ENCODE data around the gene IL11. TPM values are rescaled to one million over a fixed set of nuclear protein-coding genes. Genes with fewer than 3 reads are reported as not detected.

Gene IL11
- polyA plus RNA-seq, 1 donor, result 0.66 TPM

DNA sequence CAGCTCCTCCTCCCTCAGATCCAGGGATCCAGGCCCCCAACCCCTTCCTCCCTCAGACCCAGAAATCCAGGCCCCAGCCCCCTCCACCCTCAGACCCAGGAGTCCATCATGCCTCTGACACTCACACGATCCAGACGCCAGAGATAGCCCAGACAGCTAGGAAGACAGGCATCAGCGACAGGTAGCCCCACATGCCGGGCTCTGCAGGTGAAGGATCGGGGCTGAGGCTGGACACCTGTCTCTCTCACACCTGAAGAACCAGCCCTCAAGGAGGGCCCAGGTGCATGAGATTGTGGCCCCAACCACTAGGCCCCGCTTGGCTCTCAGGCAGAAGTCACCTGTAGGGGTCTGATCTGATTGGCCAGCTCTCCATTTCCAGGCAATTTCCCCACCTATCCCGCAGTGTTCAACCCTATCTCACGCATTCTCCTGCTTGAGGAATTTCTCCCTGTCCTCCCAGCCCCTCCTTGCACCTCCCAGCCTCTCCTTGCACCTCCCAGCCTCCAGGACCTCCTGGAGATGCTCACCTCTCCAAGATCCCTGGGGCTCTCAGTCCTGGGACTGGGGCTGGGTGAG is 49.3 kb downstream of the IL11 start:
- no peak for DNase-seq
- H3K27ac ChIP-seq (ENCODE audit: low read length), result peak overlapping the region; percentile 89
- WGBS (ENCODE audit: insufficient coverage, low lambda C conversion rate), result 60% methylated on average over 1 of the region's 8 CpGs
- no peaks in the 10 kb centered on the region for H3K27me3 ChIP-seq (ENCODE audit: control insufficient read depth, insufficient read depth, low read length)
- peaks cover 31% of the 10 kb centered on the region for H3K4me1 ChIP-seq (ENCODE audit: control insufficient read depth, insufficient read depth, low read length)
- H3K4me3 ChIP-seq (ENCODE audit: low read length), result peak overlapping the region; percentile 54
- H3K36me3 ChIP-seq (ENCODE audit: control insufficient read depth, insufficient read depth, low read length), result peaks cover 15% of the 10 kb centered on the region
- H3K9me3 ChIP-seq (ENCODE audit: control insufficient read depth, low read depth, low read length), result peaks cover 9% of the 10 kb centered on the region

DNA sequence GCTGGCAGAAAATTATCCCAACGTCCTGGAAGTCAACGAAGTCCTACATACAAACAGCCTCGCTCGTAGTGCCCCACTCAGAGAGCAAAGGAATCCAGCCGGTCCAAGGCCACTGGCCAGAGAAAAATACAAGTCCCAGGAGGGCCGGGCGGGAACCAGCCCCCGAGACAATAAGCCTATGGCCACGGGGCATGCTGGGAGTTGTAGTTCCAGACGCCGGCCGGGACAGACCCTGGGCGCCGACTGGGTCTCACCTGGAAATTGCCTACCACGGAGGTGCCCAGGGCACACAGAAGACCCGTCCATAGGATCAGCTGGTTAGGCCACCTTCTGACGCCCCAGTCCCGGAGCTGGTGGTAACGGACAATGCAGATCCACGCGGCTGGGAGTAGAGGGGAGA is 50.5 kb downstream of the IL11 start:
- Histone ChIP-seq H3K36me3 (ENCODE audit: control insufficient read depth, insufficient read depth, low read length) (peaks cover 19% of the 10 kb centered on the region), H3K27me3 (ENCODE audit: control insufficient read depth, insufficient read depth, low read length) (no peaks in the 10 kb centered on the region), H3K4me3 (ENCODE audit: low read length) (peak overlapping the region; percentile 54), H3K4me1 (ENCODE audit: control insufficient read depth, insufficient read depth, low read length) (peaks cover 31% of the 10 kb centered on the region), H3K27ac (ENCODE audit: low read length) (no peak overlapping the region), H3K9me3 (ENCODE audit: control insufficient read depth, low read depth, low read length) (peaks cover 9% of the 10 kb centered on the region)
- no CpG with 5 or more reads among the region's 21 CpGs for WGBS (ENCODE audit: insufficient coverage, low lambda C conversion rate)
- peak; percentile 36 to 43 for DNase-seq

DNA sequence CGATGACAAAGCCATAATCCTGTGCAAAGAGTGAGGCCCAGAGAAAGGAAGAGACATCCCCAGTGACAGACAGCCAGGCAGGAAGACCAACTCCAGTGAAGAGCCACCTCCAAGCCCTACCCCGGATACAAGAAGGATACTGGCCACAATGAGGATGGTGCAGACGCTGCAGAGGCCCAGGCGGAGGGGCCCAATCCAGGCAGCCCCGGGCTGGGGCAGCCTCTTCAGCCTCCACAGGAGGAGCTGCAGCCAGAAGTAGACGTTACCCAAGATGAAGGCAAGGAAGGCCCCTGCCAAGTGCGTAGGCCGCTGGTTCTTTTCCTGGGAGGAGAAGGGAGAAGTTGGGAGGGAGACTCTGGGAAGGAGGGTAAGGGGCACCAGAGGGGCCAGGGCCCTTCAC is 53.6 kb downstream of the IL11 start:
- Histone ChIP-seq H3K4me3 (ENCODE audit: low read length) (no peak overlapping the region), H3K27me3 (ENCODE audit: control insufficient read depth, insufficient read depth, low read length) (no peaks in the 10 kb centered on the region)
- WGBS (ENCODE audit: insufficient coverage, low lambda C conversion rate), result no CpG with 5 or more reads among the region's 8 CpGs

DNA sequence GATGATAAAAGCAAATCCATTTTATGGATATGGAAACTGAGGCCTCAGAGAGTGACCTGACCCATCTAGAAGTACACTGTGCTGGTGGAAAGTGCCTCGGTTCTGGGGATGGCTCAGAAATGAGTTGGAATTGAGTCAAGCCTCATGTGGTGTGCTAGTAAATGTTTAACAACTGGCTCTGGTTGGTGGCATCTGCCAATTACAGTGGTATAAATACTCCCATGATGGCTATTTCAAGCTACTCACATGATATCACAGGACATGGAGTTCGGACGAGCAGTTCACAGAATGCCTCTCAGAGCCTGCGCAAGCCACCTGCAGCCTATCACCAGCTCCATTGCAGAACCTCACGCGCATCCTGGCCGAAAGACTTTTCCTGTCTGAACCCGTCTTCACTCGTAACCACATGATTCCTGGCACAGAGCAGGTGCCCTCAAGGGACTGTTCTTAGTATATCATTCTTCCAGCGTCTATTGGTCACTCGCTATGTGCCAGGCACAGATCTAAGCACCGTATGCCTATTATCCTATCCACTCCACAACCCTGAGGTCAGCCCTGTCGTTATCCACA is 54.2 kb downstream of the IL11 start:
- H3K4me3 ChIP-seq (ENCODE audit: low read length), result no peak overlapping the region
- H3K4me1 ChIP-seq (ENCODE audit: control insufficient read depth, insufficient read depth, low read length), result peaks cover 14% of the 10 kb centered on the region
- 75% methylated on average over 4 of the region's 13 CpGs for WGBS (ENCODE audit: insufficient coverage, low lambda C conversion rate)
- no peak for DNase-seq
- no peak overlapping the region for H3K27ac ChIP-seq (ENCODE audit: low read length)
- H3K27me3 ChIP-seq (ENCODE audit: control insufficient read depth, insufficient read depth, low read length), result no peaks in the 10 kb centered on the region
- H3K9me3 ChIP-seq (ENCODE audit: control insufficient read depth, low read depth, low read length), result peaks cover 7% of the 10 kb centered on the region
- peaks cover 33% of the 10 kb centered on the region for H3K36me3 ChIP-seq (ENCODE audit: control insufficient read depth, insufficient read depth, low read length)

More for the DNA sequence above, 53.6 kb downstream of the IL11 start:
- peaks cover 33% of the 10 kb centered on the region for H3K36me3 ChIP-seq (ENCODE audit: control insufficient read depth, insufficient read depth, low read length)
- H3K27ac ChIP-seq (ENCODE audit: low read length), result no peak overlapping the region
- peaks cover 17% of the 10 kb centered on the region for H3K4me1 ChIP-seq (ENCODE audit: control insufficient read depth, insufficient read depth, low read length)
- peaks cover 7% of the 10 kb centered on the region for H3K9me3 ChIP-seq (ENCODE audit: control insufficient read depth, low read depth, low read length)
- no peak for DNase-seq

DNA sequence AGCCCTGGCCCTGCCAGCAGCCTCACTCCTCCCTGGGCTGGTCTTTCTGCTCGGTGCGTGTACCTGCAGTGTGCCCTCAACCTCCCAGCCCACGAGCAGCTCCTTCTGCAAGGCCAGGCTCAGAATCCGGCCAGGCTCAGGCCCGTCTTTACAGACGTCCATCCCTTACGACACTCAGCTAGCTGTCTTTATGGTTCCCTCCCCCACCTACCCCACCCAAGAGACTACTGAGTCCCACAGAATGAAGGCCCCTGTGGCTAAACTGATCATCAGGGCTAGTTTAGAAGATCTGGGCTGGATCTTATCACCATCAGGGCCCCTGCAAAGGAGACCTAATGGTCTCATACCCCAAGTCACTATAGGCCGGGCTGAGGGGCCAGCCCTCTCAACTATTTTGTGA is 55.9 kb downstream of the IL11 start:
- H3K4me3 ChIP-seq (ENCODE audit: low read length), result no peak overlapping the region
- no peak overlapping the region for H3K27ac ChIP-seq (ENCODE audit: low read length)
- no peak for DNase-seq
- H3K27me3 ChIP-seq (ENCODE audit: control insufficient read depth, insufficient read depth, low read length), result no peaks in the 10 kb centered on the region
- WGBS (ENCODE audit: insufficient coverage, low lambda C conversion rate), result 100% methylated on average over 1 of the region's 8 CpGs
- peaks cover 35% of the 10 kb centered on the region for H3K36me3 ChIP-seq (ENCODE audit: control insufficient read depth, insufficient read depth, low read length)
- peaks cover 7% of the 10 kb centered on the region for H3K9me3 ChIP-seq (ENCODE audit: control insufficient read depth, low read depth, low read length)
- H3K4me1 ChIP-seq (ENCODE audit: control insufficient read depth, insufficient read depth, low read length), result peaks cover 1% of the 10 kb centered on the region

Other genes with a start within 250 kb of the IL11 start
- 10.2 TPM for gene TNNT1, start 221.3 kb downstream of the IL11 start, polyA plus RNA-seq
- gene TNNI3, start 212.7 kb downstream of the IL11 start, polyA plus RNA-seq, result 0.88 TPM
- gene DNAAF3, start 203.8 kb downstream of the IL11 start, polyA plus RNA-seq, result 0.99 TPM
- gene SYT5, start 190.2 kb downstream of the IL11 start, polyA plus RNA-seq, result 9.1 TPM
- 28.1 TPM for gene PTPRH, start 161.0 kb downstream of the IL11 start, polyA plus RNA-seq
- 69.0 TPM for gene TMEM86B, start 141.7 kb downstream of the IL11 start, polyA plus RNA-seq
- gene PPP6R1, start 111.4 kb downstream of the IL11 start, polyA plus RNA-seq, result 65.1 TPM
- gene HSPBP1, start 90.4 kb downstream of the IL11 start, polyA plus RNA-seq, result 29.4 TPM
- gene BRSK1, start 86.5 kb downstream of the IL11 start, polyA plus RNA-seq, result 9.7 TPM
- 71.4 TPM for gene TMEM150B, start 45.1 kb downstream of the IL11 start, polyA plus RNA-seq
- 21.5 TPM for gene KMT5C, start 30.6 kb downstream of the IL11 start, polyA plus RNA-seq
- 1.3 TPM for gene COX6B2, start 15.7 kb downstream of the IL11 start, polyA plus RNA-seq
- gene GARIN5B, start 7.2 kb downstream of the IL11 start, polyA plus RNA-seq, result 0.03 TPM
- 0.93 TPM for gene TMEM190, start 6.4 kb upstream of the IL11 start, polyA plus RNA-seq
- gene TMEM238, start 13.8 kb upstream of the IL11 start, polyA plus RNA-seq, result 8.7 TPM
- gene RPL28, start 15.5 kb upstream of the IL11 start, polyA plus RNA-seq, result 2,127 TPM
- 29.9 TPM for gene UBE2S, start 37.3 kb upstream of the IL11 start, polyA plus RNA-seq
- 1.1 TPM for gene SHISA7, start 72.8 kb upstream of the IL11 start, polyA plus RNA-seq
- 30.4 TPM for gene ISOC2, start 91.2 kb upstream of the IL11 start, polyA plus RNA-seq
- gene C19orf85, start 94.3 kb upstream of the IL11 start, polyA plus RNA-seq, result not detected
- 5.6 TPM for gene ZNF628, start 106.2 kb upstream of the IL11 start, polyA plus RNA-seq
- gene NAT14, start 114.7 kb upstream of the IL11 start, polyA plus RNA-seq, result 14.0 TPM
- 4.0 TPM for gene SSC5D, start 118.0 kb upstream of the IL11 start, polyA plus RNA-seq
- gene SBK2, start 166.7 kb upstream of the IL11 start, polyA plus RNA-seq, result 0.66 TPM
- gene SBK3, start 175.1 kb upstream of the IL11 start, polyA plus RNA-seq, result 0.15 TPM
- 14.9 TPM for gene ZNF579, start 210.4 kb upstream of the IL11 start, polyA plus RNA-seq
- 13.9 TPM for gene FIZ1, start 229.1 kb upstream of the IL11 start, polyA plus RNA-seq
- 18.9 TPM for gene ZNF524, start 229.8 kb upstream of the IL11 start, polyA plus RNA-seq
- 10.4 TPM for gene ZNF865, start 235.2 kb upstream of the IL11 start, polyA plus RNA-seq